Ovary (tissue), 9 donors: Measurements from ENCODE around the gene SH3BP4. TPM values are rescaled to one million over a fixed set of nuclear protein-coding genes. Genes with fewer than 3 reads are reported as not detected.
A peak's percentile ranks its signal among the peaks of the same experiment; 100 is the strongest.

Source experiments
- DNase-seq, 5 donors: peaks; one replicate each; pipeline ENCODE4 v3.0.0-alpha.2; 2019 to 2020
- H3K27ac ChIP-seq, 2 donors: fragments of 200-600 bp; one replicate each; pipeline versions ENCODE4 v1.5.1 to v1.8.0; 2019 to 2022
- H3K27me3 ChIP-seq: fragments of 200-600 bp; one replicate; pipeline ENCODE4 v1.8.0; 2022
- H3K36me3 ChIP-seq: fragments of 200-600 bp; sonication (generic); one replicate; pipeline ENCODE4 v1.5.1; 2019
- H3K4me1 ChIP-seq: one replicate; pipeline ENCODE4 v1.8.1; 2013; ENCODE audit warnings: mild to moderate bottlenecking, moderate library complexity; ENCODE audit not compliant: insufficient read depth
- H3K4me3 ChIP-seq: fragments of 200-600 bp; sonication (generic); one replicate; pipeline ENCODE4 v1.5.1; 2017
- H3K9me3 ChIP-seq, 2 donors: fragments of 200-600 bp in 1 of 2; sonication (generic) in 1 of 2; one replicate each; pipeline versions ENCODE4 v1.5.1 to v1.8.1; 2013 to 2019; ENCODE audit warnings: mild to moderate bottlenecking in 1 of 2, moderate library complexity in 1 of 2
- CTCF ChIP-seq, 3 donors: fragments of 450-650 bp in 2 of 3; fragments of 200-600 bp in 1 of 3; IDR thresholded peaks; one replicate each; pipeline versions ENCODE4 v1.5.1 to v1.8.0; 2016 to 2022; ENCODE audit warnings: antibody characterized with exemption in 3 of 3, mild to moderate bottlenecking in 1 of 3
- EP300 ChIP-seq: sonication (generic); formaldehyde crosslinking; IDR thresholded peaks from one replicate; pipeline ENCODE4 v1.6.1; 2017; ENCODE audit warnings: antibody characterized with exemption
- POLR2A ChIP-seq: fragments of 450-650 bp; IDR thresholded peaks from one replicate; pipeline ENCODE4 v1.6.1; 2017; ENCODE audit warnings: antibody characterized with exemption, mild to moderate bottlenecking, moderate library complexity
- WGBS, 3 donors: extraction: QIAGEN DNeasy Blood & Tissue Kit in 1 of 3; methylation state at CpG; one replicate each; pipeline versions ENCODE4 v1.1.5 to v1.1.7; 2013 to 2017; 5-methylcytosine and 5-hydroxymethylcytosine counted together
- intact Hi-C, 4 donors: fragments of 100-400 bp; cut with DNase I; formaldehyde crosslinking; loops; one replicate each; pipeline versions ENCODE4 v1.11.0 to v1.15.1; 2022 to 2023
- polyA plus RNA-seq, 2 donors: library from polyadenylated mRNA; stranded (reverse); fragments of 200-250 nt in 1 of 2; fragments of 350-450 nt in 1 of 2; fragmentation: Illumina TruSeq in 1 of 2; extraction: RNeasy Lipid Tissue Mini Kit (QIAGEN cat#74804) in 1 of 2; gene quantifications; one replicate each; pipeline ENCODE4 v1.2.3, GENCODE V29; 2013 to 2014
- total RNA-seq, 7 donors: library from RNA; depleted of rRNA in 2 of 7; stranded (reverse); fragments of >200 nt in 2 of 7; fragmentation: NEBNext Ultra II Directional in 3 of 7; extraction: Animal tissue kit (Norgen Biotek cat#: 25700) in 3 of 7; gene quantifications; one replicate each; pipeline versions ENCODE4 v1.1.0 to v1.2.4, GENCODE V29; 2016 to 2023
- donor health status: DM: no; HTN: no; CAD: no; lungs with moderate emphysema.
- donor health status: DM: no; HTN: no; CAD: no.
- donor health status: Bipolar disorder and iron deficiency.
- donor health status: DM: yes; HTN: yes; CAD: no.
- donor health status: DM: no; HTN: no; CAD: no.
- donor health status: DM: yes; HTN: yes; CAD: no.

Gene SH3BP4
- total and polyA plus RNA-seq, 9 donors, result 20.3 to 44.9 (median 36.9) TPM

GRCh38 chr2:235086481-235087184, 134.8 kb downstream of the SH3BP4 start:
- Histone ChIP-seq H3K9me3 (no peaks in the 10 kb centered on the region), H3K36me3 (no peaks in the 10 kb centered on the region), H3K4me3 (no peak overlapping the region), H3K4me1 (peaks cover 2% of the 10 kb centered on the region), H3K27ac (no peak overlapping the region), H3K27me3 (no peaks in the 10 kb centered on the region)
- WGBS, 3 donors, result 80 to 85% (median 83%) methylated on average over 15 of the region's 15 CpGs
- no peak for TF ChIP-seq EP300
- no peak for TF ChIP-seq POLR2A
- no peak for TF ChIP-seq CTCF (IDR thresholded peaks at IDR 0.05)
- intact Hi-C loops, result no loop called here
- DNase-seq, result no peak

- TF ChIP-seq CTCF (IDR thresholded peaks at IDR 0.05) (no peak), EP300 (no peak), POLR2A (no peak)
- Histone ChIP-seq H3K36me3 (no peaks in the 10 kb centered on the region), H3K9me3 (no peaks in the 10 kb centered on the region), H3K4me1 (peaks cover 6% of the 10 kb centered on the region), H3K4me3 (no peak overlapping the region), H3K27me3 (no peaks in the 10 kb centered on the region), H3K27ac (no peak overlapping the region)
- WGBS, 3 donors, result 4 to 11% (median 8%) methylated on average over 17 of the region's 17 CpGs
- intact Hi-C loops, result no loop called here
- peak; percentile 56 to 80 (median 61) for DNase-seq
Observed at GRCh38 chr2:235087832-235088495, 136.1 kb downstream of the SH3BP4 start.

GRCh38 chr2:235088496-235088921, 136.7 kb downstream of the SH3BP4 start:
- no peak for DNase-seq
- intact Hi-C loops, result no loop called here
- 34 to 66% (median 47%) methylated on average over 10 of the region's 10 CpGs for WGBS, 3 donors
- H3K27me3 ChIP-seq, result no peaks in the 10 kb centered on the region
- H3K9me3 ChIP-seq, result no peaks in the 10 kb centered on the region
- TF ChIP-seq CTCF (IDR thresholded peaks at IDR 0.05) (no peak), EP300 (no peak), POLR2A (no peak)
- no peak overlapping the region for H3K27ac ChIP-seq
- peaks cover 6% of the 10 kb centered on the region for H3K4me1 ChIP-seq
- no peaks in the 10 kb centered on the region for H3K36me3 ChIP-seq
- H3K4me3 ChIP-seq, result no peak overlapping the region

GRCh38 chr2:235091421-235091820, 139.6 kb downstream of the SH3BP4 start:
- H3K27me3 ChIP-seq, result no peaks in the 10 kb centered on the region
- TF ChIP-seq EP300 (no peak), CTCF (IDR thresholded peaks at IDR 0.05) (no peak), POLR2A (no peak)
- no peaks in the 10 kb centered on the region for H3K9me3 ChIP-seq
- peaks cover 6% of the 10 kb centered on the region for H3K4me1 ChIP-seq
- intact Hi-C loops, result no loop called here
- DNase-seq, result no peak
- no peaks in the 10 kb centered on the region for H3K36me3 ChIP-seq
- no peak overlapping the region for H3K4me3 ChIP-seq
- H3K27ac ChIP-seq, result no peak overlapping the region
- WGBS, 3 donors, result 96 to 99% (median 97%) methylated on average over 4 of the region's 4 CpGs
